Islet of Langerhans (tissue), 1 donor: ENCODE results near the gene ZCCHC12.

Experiments used
- FAIRE-seq: peaks from one replicate; lab custom pipeline; 2011; peaks lifted over from hg19 to GRCh38; lab: Jason Lieb, UNC

ZCCHC12 gene

DNA sequence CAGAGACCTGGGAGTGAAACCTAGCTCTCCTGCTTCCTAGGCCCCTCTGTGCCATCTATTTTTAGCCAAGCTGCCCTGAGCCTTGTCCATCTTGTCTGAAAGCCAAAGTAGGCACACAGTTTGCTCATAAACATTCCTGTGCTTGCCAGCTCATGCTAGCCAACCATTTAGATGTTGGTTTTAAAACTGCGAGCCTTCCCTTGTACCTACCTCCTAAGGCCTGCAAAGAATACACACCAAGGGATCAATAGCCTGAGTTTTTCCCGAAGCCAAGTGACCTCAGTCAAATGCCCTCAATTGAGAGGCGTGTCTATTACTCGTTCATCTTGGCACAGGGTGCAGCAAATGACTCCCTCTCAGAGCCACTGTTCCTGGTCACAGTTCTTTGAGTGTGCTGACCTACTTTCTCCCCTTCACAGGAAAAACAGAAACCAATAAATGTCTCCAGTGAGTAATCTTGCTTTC is 48.5 kb downstream of the ZCCHC12 start:
- peak; percentile 90 for FAIRE-seq
